HepG2 (cell line): ENCODE results near the gene LDLRAD4.

Source experiments
- ATF3 ChIP-seq: sonication (generic); formaldehyde crosslinking; IDR thresholded peaks from 2 replicates; pipeline ENCODE4 v1.4.0; 2020; ENCODE audit warnings: missing genetic modification reagents
- CTCF ChIP-seq: sonication (generic); formaldehyde crosslinking; IDR thresholded peaks from 2 replicates; pipeline ENCODE4 v1.5.0; 2020; ENCODE audit warnings: mild to moderate bottlenecking, missing genetic modification reagents, moderate library complexity
- DNMT3B ChIP-seq: conservative IDR thresholded peaks from 2 replicates; pipeline ENCODE4 v1.6.1; 2016; ENCODE audit warnings: missing biosample characterization, control low read depth
- ZNF17 ChIP-seq: sonication (generic); formaldehyde crosslinking; IDR thresholded peaks from 2 replicates; pipeline ENCODE4 v1.5.0; 2020; ENCODE audit warnings: mild to moderate bottlenecking, missing genetic modification reagents

- TF ChIP-seq ZNF17 (CRISPR knock-in tag) = no peak
- TF ChIP-seq ATF3 (CRISPR knock-in tag) = no peak
- TF ChIP-seq CTCF (CRISPR knock-in tag) = no peak
- no peak for TF ChIP-seq DNMT3B
These were observed 16.9 kb downstream of the LDLRAD4 start for GRCh38 chr18:13235421-13235831.
